ENCODE results near the gene RYR2.

Gene RYR2

DNA sequence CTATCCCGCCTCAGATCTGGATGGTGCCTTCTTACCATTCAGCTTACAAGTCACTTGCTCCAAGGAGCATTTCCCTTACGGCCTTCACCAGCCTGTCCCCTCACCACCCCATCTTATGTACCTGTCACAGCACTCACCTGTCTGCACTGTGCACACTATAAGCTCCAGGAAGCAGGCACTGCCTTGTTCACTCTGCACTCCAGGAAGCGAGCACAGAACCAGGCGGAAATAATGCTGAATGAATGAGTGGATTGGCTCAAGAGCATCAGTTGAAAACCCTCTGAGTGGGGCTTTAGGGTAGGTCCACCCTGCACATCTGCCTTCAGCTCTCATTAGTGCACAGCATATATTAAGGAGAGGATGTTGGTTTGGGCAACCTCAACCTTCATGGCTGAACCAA, 8.9 kb upstream of the RYR2 start:
- DNase-seq: no peak

- DNase-seq: no peak
Observed at GRCh38 chr1:237033804-237034203, 8.2 kb upstream of the RYR2 start.

DNA sequence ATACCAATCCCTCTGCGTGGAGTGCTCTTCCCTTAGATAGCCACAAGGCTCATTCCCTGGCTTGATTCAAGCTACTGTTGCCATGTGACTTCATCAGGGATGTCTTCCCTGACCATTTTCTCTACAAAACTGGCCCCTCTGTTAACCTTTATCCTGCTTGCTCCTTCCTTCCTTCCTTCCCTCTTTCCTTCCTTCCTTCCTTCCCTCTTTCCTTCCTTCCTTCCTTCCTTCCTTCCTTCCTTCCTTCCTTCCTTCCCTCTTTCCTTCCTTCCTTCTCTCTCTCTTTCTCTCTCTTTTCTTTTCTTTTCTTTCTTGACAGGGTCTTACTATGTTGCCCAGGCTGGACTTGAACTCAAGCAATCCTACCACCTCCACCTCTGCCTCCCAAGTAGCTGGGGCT, 6.2 kb upstream of the RYR2 start:
- no peak for DNase-seq

DNA sequence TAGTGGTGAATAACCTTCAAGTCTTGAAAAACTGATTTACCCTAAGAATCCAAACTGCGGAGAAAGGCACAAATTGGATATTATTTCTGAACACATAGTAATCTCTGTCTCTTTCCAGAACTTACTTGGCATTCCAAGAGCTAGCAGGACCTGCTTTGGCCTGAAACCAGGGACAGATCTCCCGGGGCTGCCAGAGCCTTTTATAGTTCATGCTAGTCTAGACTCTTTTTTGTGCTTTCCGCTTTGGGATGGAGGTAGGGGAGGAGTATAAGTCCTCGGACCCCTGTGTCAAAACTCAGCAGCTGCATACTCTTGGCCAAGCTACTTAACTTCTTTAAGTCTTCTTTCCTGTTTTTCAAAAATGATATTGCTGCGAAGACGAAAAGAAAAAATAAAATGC, 3.8 kb upstream of the RYR2 start:
- DNase-seq: no peak

DNA sequence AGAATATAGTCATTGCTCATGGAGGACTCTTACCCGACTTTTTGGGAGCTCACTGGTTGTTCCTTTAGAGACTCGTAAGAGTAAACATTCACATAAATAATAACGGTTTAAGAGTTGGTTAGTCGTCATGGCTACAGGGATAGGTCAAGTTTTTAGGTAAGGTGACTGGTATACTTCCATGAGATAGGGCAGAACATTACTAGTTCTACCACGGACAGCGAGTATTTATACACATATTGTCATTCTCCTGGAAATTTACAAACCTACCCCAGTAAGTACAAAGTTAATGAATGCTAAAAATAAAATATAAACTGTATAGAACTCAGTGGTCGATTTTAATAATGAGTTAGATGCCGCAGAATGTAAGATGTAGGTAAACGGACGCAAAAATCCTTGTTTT, 1.2 kb upstream of the RYR2 start:
- no peak for DNase-seq

- DNase-seq: no peak
Observed at GRCh38 chr1:237041461-237041794, 556 bp upstream of the RYR2 start.

DNA sequence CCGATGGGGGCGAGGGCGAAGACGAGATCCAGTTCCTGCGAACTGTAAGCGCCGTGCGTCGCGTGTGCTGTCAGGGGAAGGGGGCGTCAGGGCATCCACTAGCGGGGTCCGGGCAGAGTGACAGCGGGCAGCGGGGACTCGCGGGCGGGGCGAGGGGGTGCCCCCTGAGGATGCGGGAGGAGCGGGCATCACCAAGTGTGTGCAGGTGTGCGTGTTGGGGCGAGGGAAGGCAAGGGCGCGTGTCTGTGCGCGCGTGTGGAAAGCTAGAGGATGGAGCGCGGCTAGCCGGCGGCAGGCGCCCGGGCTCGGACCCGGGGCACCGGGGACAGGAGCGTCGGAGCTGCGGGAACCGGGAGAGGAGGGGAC, 525 bp downstream of the RYR2 start:
- DNase-seq: no peak

DNA sequence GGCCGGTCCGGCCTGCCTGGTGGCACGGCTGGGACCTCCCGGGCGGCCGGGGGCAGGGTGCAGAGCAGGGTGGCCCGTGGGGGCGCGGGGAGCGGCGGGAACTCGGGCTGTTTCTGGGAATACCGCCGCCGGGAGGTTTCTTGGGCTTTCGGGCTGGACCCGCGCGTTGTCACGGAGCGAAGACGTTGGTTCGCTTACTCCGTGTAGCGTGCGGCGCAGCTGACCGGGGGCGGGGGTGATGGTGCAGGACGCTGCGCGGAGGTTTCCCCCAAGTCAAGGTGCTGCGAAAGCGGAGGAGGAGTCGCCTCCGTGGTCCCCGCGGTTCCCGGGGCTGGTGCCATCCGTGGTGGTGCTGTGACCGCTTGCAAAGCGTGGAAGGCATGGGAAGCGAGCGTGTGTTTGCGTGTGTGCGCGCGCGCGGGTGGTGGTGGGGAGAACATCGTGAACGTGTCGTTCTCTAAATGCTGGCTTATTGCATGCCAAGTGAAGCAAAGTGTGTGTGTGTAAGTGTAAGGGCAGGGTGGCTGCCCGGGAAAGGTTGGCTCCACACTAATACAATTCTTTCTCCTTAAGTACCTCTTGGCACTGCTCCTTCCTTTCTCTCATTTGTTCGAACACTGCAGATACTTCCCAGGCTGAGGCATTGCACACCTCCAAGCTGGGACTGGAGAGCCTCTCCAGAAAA, 1.1 kb downstream of the RYR2 start:
- DNase-seq: no peak

DNA sequence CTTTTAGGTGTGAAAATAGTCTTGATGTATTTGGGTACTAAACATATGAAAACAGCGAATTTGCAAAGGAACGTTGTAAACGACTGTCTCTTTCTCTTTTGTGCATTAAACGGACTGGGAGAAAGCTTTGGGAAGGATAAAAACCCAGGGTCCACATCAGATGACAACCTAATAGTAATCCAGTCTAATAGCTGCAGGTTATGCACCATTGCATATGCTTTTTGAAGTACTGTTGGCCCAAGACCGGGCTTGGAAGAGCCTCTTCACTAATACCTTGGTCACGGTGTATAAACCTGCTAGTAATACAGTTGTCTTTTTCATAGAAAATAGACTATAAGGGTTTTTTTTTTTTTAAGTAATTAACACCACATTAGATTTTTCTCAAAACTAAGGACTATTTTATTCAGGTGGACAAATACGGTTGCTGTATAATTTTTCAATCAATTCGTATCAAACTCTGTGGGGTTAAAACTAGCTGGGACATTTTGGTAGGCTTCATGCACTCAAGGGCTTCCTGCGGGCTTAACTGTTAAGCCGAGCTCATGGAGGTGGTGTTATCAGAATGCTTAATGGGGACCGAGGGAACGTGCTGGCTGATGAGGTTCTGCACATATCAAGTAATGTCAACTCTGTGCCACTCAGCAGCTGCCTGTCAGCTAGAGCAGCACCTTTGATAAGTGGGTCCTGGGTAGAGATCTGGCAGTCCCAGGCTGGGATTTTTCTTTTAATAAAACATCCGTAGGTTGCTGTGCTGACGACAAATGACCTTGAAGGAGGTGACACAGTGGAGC, 2.1 kb downstream of the RYR2 start:
- DNase-seq: no peak

- DNase-seq: no peak
Observed at GRCh38 chr1:237045278-237046016, 3.5 kb downstream of the RYR2 start.

DNA sequence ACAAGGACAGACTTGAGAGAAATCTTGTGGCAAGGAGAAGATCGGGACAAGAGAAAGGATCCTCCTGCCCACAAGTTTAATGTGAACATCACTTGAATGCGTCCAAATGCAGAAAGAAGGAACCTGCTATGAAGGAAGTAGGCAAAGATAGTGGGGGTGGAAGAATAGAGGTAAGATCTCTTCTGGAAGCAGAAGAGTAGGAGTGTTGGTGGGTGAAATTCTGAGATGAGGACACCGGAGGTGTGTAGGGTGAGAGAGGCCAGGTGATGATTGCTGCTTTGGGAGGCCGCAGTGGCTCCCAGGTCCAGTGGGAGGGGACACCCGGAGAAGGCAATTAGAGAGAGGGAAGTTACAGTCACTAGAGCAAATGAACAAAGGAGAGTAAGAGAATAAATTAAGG, 6.8 kb downstream of the RYR2 start:
- no peak for DNase-seq

DNA sequence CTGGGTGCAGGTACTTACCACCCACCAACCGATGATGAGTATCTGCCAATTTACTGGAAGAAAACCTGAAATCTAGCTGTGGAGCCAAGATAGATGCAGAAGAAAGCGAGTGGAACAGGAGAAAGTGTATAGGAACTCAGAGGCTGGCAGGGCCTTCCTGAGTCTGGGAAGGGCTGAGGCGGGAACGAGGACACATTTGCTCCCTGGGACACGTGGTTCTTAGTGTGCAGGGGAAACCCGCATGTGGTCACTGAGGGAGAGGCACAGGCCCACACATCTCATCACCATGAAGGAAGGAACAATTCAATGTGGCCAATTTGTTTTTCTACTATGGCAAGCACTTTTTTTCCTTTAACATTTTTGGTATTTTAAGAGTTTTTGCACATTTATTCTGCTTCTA, 8.2 kb downstream of the RYR2 start:
- no peak for DNase-seq

DNA sequence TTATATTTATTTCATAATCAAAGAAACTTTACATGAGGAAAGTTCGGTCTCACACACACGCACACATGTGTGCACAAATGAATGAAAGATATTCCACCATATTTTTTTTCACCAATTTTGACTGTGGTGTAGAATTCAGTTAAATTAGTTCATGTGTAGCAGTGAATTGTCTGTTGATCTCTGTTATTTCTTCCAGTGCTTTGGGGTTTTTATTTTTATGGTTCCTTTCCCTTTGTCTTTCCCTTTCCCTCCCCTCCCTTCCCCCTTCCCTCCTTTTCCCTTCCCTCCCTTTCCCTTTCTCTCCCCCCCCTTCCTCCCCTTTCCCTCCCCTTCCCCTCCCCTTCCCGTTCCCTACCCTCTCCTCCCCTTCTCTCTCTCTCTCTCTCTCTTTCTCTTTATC, 8.9 kb downstream of the RYR2 start:
- DNase-seq: no peak

- DNase-seq: no peak
Observed at GRCh38 chr1:237054313-237054712, 12.3 kb downstream of the RYR2 start.

GRCh38 chr1:237058470-237058869, 16.5 kb downstream of the RYR2 start:
- DNase-seq: no peak

- DNase-seq: no peak
Observed at GRCh38 chr1:237059244-237059643, 17.3 kb downstream of the RYR2 start.

- no peak for DNase-seq
Observed at GRCh38 chr1:237062976-237063375, 21.0 kb downstream of the RYR2 start.

- DNase-seq: no peak
Observed at GRCh38 chr1:237065903-237066302, 23.9 kb downstream of the RYR2 start.

DNA sequence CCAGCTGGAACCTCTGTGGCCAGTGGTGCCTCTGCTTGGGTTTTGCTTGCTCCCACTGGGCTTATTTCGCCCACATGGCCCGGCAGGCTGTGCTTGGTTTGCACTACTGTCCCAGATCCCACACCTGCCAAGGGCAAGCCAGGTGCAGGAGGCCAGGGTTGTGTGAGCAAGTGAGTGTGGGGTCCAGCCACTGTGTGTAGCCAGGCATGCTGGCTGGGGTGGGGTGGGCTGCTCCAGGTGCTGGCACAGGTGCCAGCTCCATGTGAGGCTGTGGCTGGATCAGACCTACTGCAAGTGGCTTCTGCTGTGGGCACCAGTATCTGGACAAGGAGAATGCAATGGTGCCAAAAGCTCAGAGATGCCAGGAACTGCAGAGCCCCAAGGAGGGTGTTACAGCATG, 28.5 kb downstream of the RYR2 start:
- no peak for DNase-seq

GRCh38 chr1:237071641-237072420, 29.8 kb downstream of the RYR2 start:
- no peak for DNase-seq

DNA sequence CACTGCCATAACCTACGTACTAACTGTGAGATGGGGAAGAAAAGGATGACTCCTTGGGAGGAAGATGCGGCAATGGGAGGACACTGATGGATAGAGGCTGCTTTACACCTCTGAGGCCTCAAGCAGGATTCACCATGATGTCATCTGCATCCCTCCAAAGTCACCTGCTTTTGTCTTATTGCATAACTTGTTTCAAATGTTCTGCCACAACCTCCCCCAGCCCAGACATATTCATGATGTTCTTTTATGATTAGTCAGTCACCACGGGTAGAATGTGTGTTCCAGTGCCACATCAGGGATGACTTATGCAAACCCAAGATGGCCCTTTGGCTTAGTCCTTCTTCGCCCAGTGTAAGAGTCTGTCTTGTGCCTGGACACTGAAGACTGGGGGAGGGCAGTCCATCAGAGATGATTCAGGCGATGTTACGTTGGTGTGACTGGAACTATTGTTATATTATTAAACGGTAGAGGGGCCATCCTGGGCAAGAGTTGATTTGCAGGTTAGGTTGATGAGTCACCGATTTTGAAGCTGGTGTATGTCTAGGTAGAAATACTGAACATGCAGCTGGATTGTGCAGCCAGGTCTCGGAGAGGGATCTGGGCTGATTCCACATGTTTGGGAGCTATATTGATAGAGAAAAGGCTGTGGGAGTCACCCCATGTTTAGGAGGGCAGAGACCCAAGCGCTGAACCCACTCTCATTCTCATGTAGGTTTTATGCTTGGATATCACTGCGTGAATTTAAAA, 32.6 kb downstream of the RYR2 start:
- no peak for DNase-seq

GRCh38 chr1:237084341-237085077, 42.5 kb downstream of the RYR2 start:
- no peak for DNase-seq

All from activated T-cell treated with anti-CD3 and anti-CD28 coated beads for 4 hours (primary cell).